ENCODE data around the gene JAKMIP1.
"Not testable (repeated sequence)": the region's sequence is repeated elsewhere in the genome, so short reads cannot be mapped to it uniquely, and the experiment has no call there.

The JAKMIP1 gene

GRCh38 chr4:6142935-6143602 is 57.3 kb downstream of the JAKMIP1 start:
- Histone ChIP-seq H3K36me3 (ENCODE audit: control insufficient read depth, insufficient read depth, low read length) (no peaks in the 10 kb centered on the region), H3K79me2 (no peaks in the 10 kb centered on the region), H2AFZ (no peak overlapping the region), H3K4me1 (no peaks in the 10 kb centered on the region), H3K9me3 (ENCODE audit: control insufficient read depth, low read length) (no peaks in the 10 kb centered on the region), H3K4me3 (ENCODE audit: low read depth, low read length) (no peak overlapping the region), H3K27me3 (ENCODE audit: control insufficient read depth, insufficient read depth, low read length) (no peaks in the 10 kb centered on the region), H3K27ac (no peak overlapping the region), H3K9ac (no peak overlapping the region), H3K4me2 (ENCODE audit: low read length) (no peak overlapping the region)
- TF ChIP-seq CTCF (IDR thresholded peaks at IDR 0.05), result no peak

GRCh38 chr4:6142511-6142910 is 57.8 kb downstream of the JAKMIP1 start:
- H3K9me3 ChIP-seq (ENCODE audit: control insufficient read depth, low read length), result no peaks in the 10 kb centered on the region
- H3K36me3 ChIP-seq (ENCODE audit: control insufficient read depth, insufficient read depth, low read length), result no peaks in the 10 kb centered on the region
- TF ChIP-seq CTCF (IDR thresholded peaks at IDR 0.05), result no peak
- H2AFZ ChIP-seq, result no peak overlapping the region
- H3K9ac ChIP-seq, result no peak overlapping the region
- no peak overlapping the region for H3K4me2 ChIP-seq (ENCODE audit: low read length)
- no peak overlapping the region for H3K4me3 ChIP-seq (ENCODE audit: low read depth, low read length)
- no peak overlapping the region for H3K27ac ChIP-seq
- no peaks in the 10 kb centered on the region for H3K27me3 ChIP-seq (ENCODE audit: control insufficient read depth, insufficient read depth, low read length)
- no peaks in the 10 kb centered on the region for H3K4me1 ChIP-seq
- no peaks in the 10 kb centered on the region for H3K79me2 ChIP-seq

- H3K4me2 ChIP-seq (ENCODE audit: low read length), result no peak overlapping the region
- no peaks in the 10 kb centered on the region for H3K36me3 ChIP-seq (ENCODE audit: control insufficient read depth, insufficient read depth, low read length)
- no peaks in the 10 kb centered on the region for H3K9me3 ChIP-seq (ENCODE audit: control insufficient read depth, low read length)
- H3K27me3 ChIP-seq (ENCODE audit: control insufficient read depth, insufficient read depth, low read length), result no peaks in the 10 kb centered on the region
- H2AFZ ChIP-seq, result no peak overlapping the region
- H3K27ac ChIP-seq, result no peak overlapping the region
- H3K4me3 ChIP-seq (ENCODE audit: low read depth, low read length), result no peak overlapping the region
- no peaks in the 10 kb centered on the region for H3K4me1 ChIP-seq
- no peak for TF ChIP-seq CTCF (IDR thresholded peaks at IDR 0.05)
- H3K9ac ChIP-seq, result no peak overlapping the region
- H3K79me2 ChIP-seq, result no peaks in the 10 kb centered on the region
Measured at GRCh38 chr4:6141554-6141953, 58.8 kb downstream of the JAKMIP1 start.

- H2AFZ ChIP-seq, result not testable (repeated sequence)
Measured at GRCh38 chr4:6141021-6141420, 59.3 kb downstream of the JAKMIP1 start.

GRCh38 chr4:6137747-6138135 is 62.6 kb downstream of the JAKMIP1 start:
- Histone ChIP-seq H2AFZ (no peak overlapping the region), H3K27me3 (ENCODE audit: control insufficient read depth, insufficient read depth, low read length) (no peaks in the 10 kb centered on the region), H3K4me1 (no peaks in the 10 kb centered on the region), H3K9ac (no peak overlapping the region), H3K27ac (no peak overlapping the region), H3K36me3 (ENCODE audit: control insufficient read depth, insufficient read depth, low read length) (no peaks in the 10 kb centered on the region), H3K4me3 (ENCODE audit: low read depth, low read length) (no peak overlapping the region), H3K4me2 (ENCODE audit: low read length) (no peak overlapping the region), H3K9me3 (ENCODE audit: control insufficient read depth, low read length) (no peaks in the 10 kb centered on the region), H3K79me2 (no peaks in the 10 kb centered on the region)
- no peak for TF ChIP-seq CTCF (IDR thresholded peaks at IDR 0.05)

More at GRCh38 chr4:6141021-6141420, 59.3 kb downstream of the JAKMIP1 start:
- H3K27me3 ChIP-seq (ENCODE audit: control insufficient read depth, insufficient read depth, low read length); H3K9me3 ChIP-seq (ENCODE audit: control insufficient read depth, low read length); H3K79me2 ChIP-seq; H3K27ac ChIP-seq; H3K4me1 ChIP-seq; H3K9ac ChIP-seq; H3K4me2 ChIP-seq (ENCODE audit: low read length); H3K36me3 ChIP-seq (ENCODE audit: control insufficient read depth, insufficient read depth, low read length); H3K4me3 ChIP-seq (ENCODE audit: low read depth, low read length): not testable (repeated sequence)

All from parathyroid adenoma (tissue), 2 donors.